T-helper 1 cell (primary cell): ENCODE measurements around the gene METTL5.
"Not testable (repeated sequence)": the region's sequence is repeated elsewhere in the genome, so short reads cannot be mapped to it uniquely, and the experiment has no call there.

Experiments used
- DNase-seq, 5 donors: peaks; one replicate each; pipeline ENCODE4 v3.0.0-alpha.2; 2012 to 2020
- total RNA-seq, 4 donors: gene quantifications; one replicate each; lab custom pipeline; 2026; lab: John Stamatoyannopoulos, UW

The METTL5 gene
- total RNA-seq: 9.4 to 17.0 (median 13.5) reads per million in 4 donors

DNA sequence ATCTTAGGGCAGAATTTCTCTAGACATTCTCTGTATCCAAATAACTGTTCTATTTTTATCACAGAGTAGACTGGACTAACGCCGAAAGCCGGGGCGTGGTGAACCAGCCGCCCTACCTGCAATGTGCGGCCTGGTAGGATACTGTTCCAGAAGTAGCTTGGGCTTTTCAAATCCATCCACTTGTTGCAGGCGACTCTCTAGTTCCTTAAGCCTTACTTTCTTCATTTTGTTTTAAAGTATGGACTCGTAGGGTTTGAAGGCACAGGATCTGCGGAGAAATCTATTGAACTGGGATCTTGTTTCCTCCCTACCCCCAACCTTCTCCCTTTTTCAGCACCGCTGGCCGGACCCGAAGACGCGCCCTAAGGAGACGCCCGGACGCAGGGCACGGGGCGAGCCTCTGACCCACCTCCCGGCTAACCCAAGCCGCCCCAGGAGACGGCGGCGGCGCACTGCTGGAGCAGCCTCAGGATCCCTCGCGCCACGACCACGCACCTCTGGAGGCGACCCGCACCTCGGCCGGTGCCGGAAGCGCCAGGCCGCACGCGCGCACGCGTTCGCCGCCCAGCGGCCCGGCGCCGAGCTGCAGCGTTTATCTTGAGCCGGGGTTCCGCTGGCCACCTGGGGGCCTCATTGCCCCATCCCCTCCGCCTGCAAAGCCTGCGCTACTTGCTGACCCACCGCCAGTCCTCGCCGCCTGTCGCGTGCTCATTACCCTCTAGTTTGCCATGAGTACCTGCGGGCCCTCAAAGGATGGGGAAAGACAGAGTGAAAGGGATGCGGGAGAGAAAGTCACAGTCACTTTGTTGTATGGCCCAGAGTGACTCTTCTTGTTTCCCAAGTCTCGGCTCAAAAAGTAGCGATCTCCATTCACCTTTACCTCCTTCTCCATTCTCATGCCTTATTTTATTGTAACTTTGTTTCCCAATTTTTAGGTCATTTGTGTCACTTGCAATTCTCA is at the start of gene METTL5:
METTL5 (minus strand) TSS at position 533 of the 961 bp plus-strand sequence; CDS start at position 225, 308 bp downstream.
- DNase-seq: peak; percentile 54 to 76 (median 63)

DNA sequence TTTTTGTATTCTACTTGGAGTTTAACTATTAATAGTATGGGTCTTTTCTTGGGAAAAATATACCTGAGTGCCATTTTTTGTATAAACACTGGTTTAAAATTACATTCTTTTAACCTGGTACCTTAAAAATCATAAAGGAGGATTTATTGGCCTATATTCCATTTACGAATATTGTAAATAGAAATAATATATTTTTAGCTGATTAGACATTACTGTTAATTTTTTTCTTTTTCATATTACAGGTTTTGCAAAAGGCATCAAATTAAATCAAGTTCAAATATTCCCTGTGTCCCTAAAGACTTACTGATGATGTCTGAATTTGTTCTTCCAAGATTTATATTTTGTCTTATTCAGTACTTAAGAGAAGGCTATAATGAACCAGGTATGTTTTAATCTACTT is 47.3 kb upstream of the METTL5 start:
- no peak for DNase-seq

DNA sequence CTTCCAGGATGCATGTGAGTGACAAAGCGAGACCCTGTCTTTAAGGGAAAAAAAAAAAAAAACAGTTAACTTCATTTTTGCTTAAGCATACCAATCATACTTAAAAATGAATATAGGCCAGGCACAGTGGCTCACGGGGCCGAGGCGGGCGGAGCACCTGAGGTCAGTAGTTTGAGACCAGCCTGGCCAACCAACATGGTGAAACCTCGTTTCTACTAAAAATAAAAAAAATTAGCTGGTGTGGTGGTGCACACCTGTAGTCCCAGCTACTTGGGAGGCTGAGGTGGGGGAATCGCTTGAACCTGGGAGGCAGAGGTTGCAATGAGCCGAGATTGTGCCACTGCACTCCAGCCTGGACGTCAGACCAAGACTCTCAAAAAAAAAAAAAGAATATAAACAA is 46.7 kb upstream of the METTL5 start:
- not testable (repeated sequence) for DNase-seq

DNA sequence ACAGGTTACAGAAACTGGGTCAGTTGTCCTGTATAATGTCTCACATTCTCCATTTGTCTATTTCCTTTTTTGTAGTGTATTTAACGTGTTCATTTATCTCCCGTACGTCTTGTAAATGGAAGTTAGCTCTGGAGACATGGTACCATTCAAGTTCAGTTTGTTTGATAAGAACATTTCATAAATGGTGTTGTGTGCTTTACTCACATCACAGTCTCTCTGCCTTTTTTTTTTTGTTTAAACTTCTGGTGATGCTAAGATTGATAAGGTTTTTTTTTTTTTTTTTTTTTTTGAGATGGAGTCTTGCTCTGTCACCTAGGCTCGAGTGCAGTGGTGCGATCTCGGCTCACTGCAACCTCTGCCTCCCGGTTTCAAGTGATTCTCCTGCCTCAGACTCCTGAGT is 44.2 kb upstream of the METTL5 start:
- no peak for DNase-seq

DNA sequence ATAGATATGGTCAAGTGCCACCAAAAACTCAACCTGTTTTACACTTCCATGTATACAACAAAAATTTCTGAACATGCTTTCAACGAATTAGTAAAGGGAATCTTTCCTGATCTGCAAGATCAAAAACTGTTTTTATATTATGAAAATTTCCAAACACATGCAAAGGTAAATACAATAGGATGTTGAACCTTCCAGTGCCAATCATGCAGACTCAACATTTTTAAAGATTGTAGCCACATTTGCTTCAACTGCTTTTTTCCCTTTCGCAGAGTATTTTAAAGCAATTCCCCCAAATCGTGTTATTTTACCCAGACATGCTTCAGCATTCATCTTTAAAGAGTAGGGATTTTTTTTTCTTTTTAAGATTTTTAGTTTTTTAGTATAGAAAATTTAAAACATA is 42.9 kb upstream of the METTL5 start:
- DNase-seq: no peak

DNA sequence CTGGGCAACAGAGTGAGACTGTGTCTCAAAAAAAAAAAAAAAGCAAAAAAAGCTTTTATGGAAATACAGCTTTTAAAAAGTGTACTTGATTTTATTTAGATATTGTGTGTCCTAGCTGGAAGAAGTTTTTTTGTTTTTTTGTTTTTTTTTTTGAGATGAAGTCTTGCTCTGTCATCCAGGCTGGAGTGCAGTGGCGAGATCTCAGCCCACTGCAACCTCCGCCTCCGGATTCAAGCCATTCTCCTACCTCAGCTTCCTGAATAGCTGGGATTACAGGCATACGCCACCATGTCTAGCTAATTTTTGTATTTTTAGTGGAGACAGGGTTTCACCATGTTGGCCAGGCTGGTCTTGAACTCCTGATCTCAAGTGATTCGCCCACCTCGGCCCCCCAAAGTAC is 41.5 kb upstream of the METTL5 start:
- not testable (repeated sequence) for DNase-seq

DNA sequence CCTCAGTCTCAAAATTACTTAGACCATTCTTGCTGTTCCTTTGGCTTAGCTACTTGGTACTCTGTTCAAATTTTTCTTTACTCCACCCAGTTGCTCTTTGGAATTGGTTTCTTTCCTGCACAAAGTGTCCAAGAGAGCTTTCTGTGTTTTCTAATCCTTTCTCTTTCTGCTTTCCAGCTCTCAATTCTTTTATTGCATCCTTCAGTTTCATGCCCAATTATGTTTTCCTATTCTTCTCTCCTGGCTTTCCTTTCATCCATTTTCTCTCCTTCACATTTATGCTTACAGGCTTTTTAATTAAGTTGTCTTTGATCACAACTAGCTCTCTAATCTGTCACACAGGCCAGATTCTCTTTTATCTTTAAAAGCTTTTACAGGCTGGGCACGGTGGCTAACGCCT is 40.8 kb upstream of the METTL5 start:
- no peak for DNase-seq

DNA sequence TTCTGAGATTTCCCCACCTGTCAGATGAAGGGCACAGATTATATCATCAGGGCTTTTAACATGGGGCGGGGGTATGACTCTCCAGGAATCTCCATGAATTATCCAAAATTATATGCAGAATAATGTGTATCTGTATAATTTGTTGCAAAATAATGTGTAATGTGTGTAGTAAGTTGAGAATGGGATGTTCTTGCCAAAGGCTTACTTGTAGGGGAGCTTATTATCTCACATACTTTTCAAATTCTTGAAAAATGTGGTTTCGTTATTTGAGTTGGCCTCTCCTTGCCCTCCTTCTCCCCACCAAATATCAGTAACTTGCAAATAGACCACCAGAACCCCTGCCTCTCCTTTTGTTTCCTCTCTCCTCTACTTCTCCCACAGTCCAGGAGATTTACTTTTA is 38.1 kb upstream of the METTL5 start:
- DNase-seq: no peak

DNA sequence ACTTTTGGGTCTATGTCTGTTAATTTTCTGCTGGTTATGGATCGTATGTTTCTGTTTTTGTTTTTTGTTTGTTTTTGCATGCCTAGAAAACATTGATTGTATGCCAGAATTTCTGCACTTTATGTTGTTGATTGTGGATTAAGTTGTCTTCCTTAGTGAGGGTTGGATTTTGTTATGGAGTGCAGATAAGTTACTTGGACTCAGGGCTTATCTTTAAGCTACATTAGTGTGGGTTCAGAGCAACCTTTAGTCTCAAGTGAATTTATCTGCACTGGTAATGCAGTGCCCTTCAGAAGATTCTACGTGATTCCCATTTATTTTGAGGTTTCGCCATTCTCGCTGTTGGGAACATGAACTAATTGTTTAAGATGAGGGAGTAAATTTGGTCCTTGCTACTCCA is 35.4 kb upstream of the METTL5 start:
- no peak for DNase-seq

DNA sequence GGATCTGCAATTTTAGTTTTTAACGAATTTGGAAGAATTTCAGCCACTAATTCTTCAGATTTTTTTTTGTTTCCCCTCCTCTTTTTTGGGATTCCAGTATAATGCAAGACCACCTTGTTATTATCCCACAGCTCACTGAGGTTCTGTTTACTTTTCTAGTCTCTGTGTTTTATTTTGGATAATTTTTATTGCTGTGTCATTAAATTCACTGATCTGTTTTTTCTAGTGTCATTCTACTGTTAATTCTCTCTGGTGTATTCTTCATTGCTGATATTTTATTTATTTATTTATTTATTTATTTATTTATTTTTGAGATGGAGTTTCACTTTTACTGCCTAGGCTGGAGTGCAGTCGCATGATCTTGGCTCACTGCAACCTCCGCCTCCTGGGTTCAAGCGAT is 34.7 kb upstream of the METTL5 start:
- no peak for DNase-seq

DNA sequence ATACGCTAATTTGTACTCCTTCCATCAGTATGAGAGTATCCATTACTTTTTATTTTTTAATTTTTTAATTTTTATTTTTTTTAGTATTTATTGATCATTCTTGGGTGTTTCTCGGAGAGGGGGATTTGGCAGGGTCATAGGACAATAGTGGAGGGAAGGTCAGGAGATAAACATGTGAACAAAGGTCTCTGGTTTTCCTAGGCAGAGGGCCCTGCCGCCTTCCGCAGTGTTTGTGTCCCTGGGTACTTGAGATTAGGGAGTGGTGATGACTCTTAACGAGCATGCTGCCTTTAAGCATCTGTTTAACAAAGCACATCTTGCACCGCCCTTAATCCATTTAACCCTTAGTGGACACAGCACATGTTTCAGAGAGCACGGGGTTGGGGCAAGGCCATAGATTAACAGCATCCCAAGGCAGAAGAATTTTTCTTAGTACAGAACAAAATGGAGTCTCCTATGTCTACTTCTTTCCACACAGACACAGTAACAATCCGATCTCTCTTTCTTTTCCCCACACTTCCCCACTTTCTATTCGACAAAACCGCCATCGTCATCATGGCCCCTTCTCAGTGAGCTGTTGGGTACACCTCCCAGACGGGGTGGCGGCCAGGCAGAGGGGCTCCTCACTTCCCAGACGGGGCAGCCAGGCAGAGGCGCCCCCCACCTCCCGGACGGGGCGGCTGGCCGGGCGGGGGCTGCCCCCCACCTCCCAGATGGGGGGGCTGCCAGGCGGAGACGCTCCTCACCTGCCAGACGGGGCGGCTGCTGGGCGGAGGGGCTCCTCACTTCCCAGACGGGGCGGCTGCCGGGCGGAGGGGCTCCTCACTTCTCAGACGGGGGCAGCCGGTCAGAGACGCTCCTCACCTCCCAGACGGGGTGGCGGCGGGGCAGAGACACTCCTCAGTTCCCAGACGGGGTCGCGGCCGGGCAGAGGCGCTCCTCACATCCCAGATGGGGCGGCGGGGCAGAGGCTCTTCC is 30.9 kb upstream of the METTL5 start:
- not testable (repeated sequence) for DNase-seq

DNA sequence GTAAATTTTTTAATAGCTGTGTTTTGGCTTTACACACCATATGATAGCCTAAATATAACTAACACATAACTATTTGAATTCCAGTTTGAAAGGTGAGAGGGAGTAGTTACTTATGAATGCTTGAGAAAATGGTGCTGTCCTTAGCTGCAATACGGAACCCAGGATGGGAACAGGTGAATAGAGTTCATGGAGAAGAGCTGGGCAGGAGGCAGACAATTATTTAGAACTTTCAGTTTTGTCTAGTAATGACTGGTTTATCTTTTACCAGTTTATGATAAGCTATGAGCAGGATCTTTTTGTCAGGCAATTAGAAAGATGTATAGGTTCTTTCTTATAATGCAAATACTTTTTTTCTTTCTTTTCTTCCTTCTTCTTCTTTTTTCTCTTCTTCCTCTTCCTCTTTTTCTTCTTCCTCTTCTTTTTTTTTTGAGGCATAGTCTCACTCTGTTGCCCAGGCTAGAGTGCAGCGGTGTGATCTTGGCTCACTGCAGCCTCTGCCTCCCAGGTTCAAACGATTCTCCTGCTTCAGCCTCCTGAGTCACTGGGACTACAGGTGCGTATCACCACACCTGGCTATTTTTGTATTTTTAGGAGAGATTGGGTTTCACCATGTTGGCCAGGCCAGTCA is 28.4 kb upstream of the METTL5 start:
- DNase-seq: no peak

DNA sequence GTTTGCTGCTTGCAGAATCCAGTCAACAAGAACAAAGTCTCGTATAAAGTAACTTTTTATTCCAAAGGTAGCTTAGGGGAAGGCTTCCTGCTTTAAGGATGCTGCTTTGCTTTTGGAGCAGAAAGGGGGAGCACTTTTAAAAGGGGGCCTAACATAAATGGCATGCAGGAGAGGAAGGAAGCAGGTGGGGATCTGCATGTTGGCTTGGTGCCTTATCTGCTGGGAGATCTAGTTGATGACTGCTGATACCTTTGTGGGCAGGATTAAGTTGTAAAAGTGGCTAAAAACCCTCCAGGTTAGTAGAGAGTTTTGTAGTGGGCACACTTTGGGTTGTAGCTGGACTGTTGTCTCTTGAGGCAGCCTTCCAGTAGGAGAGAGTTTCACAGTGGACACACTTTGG is 25.0 kb upstream of the METTL5 start:
- DNase-seq: no peak

DNA sequence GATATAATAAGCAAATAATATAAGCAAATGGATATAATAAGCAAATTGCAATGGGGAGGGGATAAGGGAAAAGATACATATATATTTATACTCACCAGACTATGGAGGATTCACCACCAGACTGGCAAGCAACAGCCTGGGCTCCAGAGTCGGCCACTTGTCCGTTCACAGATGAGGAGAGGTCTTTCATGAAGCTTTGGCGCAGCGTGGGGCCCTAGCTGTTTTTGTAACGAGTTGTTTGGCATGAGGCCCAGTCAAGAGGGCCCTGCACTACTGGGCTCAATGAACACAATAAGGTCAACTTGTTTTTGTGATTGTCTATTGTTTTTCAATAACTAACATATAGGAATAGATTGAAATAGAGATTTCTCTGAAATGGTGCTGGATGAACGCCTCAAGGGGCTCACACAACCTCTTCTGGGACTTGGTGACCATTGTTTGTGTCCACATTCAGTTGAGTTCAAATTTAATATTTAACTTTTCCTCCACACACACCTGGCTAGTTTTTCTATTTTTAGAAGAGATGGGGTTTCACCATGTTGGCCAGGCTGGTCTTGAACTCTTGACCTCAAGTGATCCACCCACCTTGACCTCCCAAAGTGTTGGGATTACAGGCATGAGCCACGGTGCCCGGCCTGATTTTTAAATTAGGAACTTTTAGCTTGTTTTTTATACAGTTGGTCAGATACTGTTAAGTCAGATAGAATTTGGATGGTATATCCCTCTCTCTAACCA is 24.4 kb upstream of the METTL5 start:
- DNase-seq: not testable (repeated sequence)

DNA sequence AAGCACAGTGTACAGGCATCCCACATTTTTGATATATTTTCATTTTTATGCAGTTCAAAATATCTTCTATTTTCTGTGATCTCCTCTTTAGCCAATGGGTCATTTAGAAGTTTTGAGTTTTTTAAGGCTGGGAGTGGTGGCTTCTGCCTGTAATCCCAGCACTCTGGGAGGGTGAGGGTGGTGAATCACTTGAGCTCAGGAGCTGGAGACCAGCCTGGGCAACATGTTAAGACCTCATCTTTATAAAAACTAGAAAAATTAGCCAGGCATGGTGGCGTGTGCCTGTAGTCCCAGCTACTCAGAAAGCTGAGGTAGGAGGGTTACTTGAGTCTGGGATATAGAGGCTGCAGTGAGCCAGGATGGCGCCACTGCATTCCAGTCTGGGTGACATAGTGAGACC is 20.3 kb upstream of the METTL5 start:
- no peak for DNase-seq

DNA sequence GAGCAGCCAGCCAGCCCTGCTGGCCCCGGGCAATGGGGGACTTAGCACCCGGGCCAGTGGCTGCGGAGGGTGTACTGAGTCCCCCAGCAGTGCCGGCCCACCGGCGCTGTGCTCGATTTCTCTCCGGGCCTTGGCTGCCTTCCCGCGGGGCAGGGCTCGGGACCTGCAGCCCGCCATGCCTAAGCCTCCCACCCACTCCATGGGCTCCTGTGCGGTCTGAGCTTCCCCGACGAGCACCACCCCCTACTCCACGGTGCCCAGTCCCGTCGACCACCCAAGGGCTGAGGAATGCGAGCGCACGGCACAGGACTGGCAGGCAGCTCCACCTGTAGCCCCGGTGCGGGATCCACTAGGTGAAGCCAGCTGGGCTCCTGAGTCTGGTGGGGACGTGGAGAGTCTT is 16.9 kb upstream of the METTL5 start:
- DNase-seq: not testable (repeated sequence)

DNA sequence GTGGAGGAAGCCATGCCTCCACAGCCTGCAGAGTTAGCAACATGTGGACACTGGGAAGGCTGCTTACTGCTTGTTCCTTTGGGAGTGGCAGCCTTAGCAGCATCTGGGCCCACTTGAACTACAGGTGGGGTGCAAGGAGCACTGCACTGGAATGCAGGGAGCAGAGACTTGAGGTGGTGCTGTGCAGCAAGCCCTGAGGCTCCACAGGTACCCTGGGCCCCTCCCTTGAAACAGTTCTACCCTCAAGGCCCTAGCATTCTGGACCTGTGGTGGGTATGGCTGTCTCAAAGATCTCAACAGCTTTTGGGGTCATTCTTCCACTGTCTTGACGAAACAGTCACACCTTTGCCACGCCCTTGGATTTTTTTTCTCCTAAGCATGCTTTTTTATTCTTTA is 16.0 kb upstream of the METTL5 start:
- DNase-seq: no peak

DNA sequence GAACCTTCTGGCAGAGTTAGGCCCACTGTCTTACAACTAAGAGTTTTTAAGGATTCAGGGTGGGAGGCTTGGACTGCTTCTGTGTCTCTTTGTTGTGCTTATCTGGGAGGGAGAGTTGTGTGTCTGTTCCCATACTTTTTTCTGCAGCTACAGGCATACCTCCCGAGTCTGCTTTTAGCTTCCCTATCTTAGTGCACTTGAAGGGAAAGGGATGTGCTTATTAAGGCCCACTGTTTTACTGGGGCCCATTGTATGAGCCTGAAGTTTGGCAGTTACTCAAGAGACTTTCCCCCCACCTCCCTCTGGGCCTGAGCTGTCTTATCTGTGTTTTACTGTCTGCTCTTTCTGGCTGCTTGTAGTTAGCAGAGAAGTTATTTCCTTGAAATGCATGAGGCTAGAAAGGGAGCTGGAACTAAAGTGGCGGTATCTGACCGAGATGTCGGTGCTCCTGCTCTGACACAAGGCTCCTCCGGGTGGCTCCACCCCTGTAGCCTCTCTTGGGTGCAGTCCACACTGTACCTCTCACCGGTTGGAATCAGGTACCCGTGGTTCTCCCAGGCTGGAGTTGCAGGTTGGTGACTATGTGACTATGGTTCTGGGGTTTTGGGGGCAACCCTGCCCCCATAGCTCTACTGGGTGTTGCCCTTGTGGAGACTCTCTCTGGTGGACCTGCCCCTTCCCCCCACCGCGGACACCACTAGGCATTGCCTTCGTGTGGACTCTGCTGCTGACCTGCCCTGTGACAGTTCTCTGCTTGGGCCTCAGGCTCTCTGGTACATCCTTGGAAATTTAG is 15.4 kb upstream of the METTL5 start:
- no peak for DNase-seq

DNA sequence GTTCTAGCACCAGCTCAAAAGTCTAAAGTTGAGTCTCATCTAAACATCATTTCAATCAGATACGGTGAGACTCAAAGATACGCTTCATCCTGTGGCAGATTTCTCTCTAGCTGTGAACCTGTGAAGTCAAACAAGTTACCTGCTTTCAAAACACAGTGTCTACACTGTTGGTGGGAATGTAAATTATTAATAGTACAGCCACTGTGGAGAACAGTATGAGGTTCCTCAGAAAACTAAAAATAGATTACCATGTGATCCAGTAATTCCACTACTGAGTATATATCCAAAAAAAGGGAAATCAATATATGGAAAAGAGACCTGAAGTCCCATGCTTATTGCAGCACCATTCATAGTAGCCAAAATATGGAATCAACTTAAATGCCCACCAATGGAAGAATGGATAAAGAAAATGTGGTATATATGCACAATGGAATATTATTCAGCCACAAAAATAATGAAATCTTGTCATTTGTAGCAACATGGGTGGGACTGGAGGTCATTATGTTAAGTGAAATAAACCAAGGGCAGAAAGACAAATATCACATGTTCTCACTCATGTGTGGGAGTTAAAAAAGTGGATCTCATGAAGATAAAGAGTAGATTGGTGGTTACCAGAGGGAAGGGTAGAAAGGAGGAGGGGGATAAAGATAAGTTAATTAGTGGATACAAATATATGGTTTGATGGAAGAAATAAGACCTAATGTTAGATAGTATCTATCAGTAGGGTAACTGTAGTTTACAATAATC is 14.2 kb upstream of the METTL5 start:
- DNase-seq: no peak

DNA sequence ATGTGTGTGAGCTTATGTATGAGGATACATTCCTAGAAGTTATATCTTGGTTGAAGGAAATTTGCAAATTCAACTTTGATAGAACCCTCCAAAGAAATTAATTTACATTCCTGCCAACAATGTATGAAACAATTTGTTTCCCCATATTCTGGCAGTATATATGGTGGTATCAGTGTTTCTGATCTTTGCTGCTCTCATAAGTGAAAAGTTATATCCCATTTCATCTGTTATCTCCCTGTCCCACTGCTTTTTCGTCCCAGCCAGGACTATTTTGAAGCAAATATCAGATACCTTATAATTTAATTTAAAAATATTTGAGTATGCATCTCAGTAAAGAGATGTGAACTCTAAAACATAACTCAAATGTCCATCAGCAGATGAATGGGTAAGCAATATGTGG is 9.7 kb upstream of the METTL5 start:
- no peak for DNase-seq
